DND-41 (cell line): ENCODE data around the gene LAMP1.

Experiments used
- ATAC-seq: fragments of 200-7000 bp; cut with Tn5 transposase; 3 replicates; pipeline ENCODE4 v1.9.1; 2021; ENCODE audit warnings: low read depth; ENCODE audit not compliant: insufficient read depth
- DNase-seq: peaks from one replicate; pipeline ENCODE4 v3.0.0-alpha.2; 2020
- H2AFZ ChIP-seq: 2 replicates; pipeline ENCODE4 v1.6.0; 2012; ENCODE audit warnings: low read depth, low read length
- H3K27ac ChIP-seq: 2 replicates; pipeline ENCODE4 v1.5.1; 2012; ENCODE audit warnings: low read length, inconsistent platforms
- H3K27me3 ChIP-seq: fragments of 200-600 bp; sonication (generic); 2 replicates; pipeline ENCODE4 v1.6.0; 2012; ENCODE audit warnings: low read length, mild to moderate bottlenecking, inconsistent platforms; ENCODE audit not compliant: insufficient read depth, poor library complexity
- H3K36me3 ChIP-seq: 2 replicates; pipeline ENCODE4 v1.5.1; 2012; ENCODE audit warnings: low read length, inconsistent platforms; ENCODE audit not compliant: insufficient read depth
- H3K4me1 ChIP-seq: 2 replicates; pipeline ENCODE4 v1.5.1; 2012; ENCODE audit warnings: mild to moderate bottlenecking, low read length; ENCODE audit not compliant: insufficient read depth
- H3K4me2 ChIP-seq: 2 replicates; pipeline ENCODE4 v1.6.0; 2012; ENCODE audit warnings: mild to moderate bottlenecking, moderate library complexity, low read length, inconsistent platforms; ENCODE audit not compliant: insufficient read depth
- H3K4me3 ChIP-seq, 2 experiments: fragments of 200-600 bp in 1 of 2; shearing (Covaris generic) in 1 of 2; 2 replicates each; pipeline ENCODE4 v1.5.1; 2012 to 2016; ENCODE audit warnings: inconsistent platforms in 2 of 2, low read length in 2 of 2, mild to moderate bottlenecking in 2 of 2, low read depth in 1 of 2, moderate library complexity in 1 of 2
- H3K79me2 ChIP-seq: 2 replicates; pipeline ENCODE4 v1.6.0; 2012; ENCODE audit warnings: low read length, inconsistent platforms; ENCODE audit not compliant: insufficient read depth
- H3K9ac ChIP-seq: 2 replicates; pipeline ENCODE4 v1.6.0; 2012; ENCODE audit warnings: low read depth, mild to moderate bottlenecking, inconsistent platforms, low read length, moderate library complexity
- H3K9me3 ChIP-seq: 2 replicates; pipeline ENCODE4 v1.5.1; 2012; ENCODE audit warnings: low read length, moderate library complexity, mild to moderate bottlenecking, inconsistent platforms; ENCODE audit not compliant: insufficient read depth, severe bottlenecking
- H4K20me1 ChIP-seq: 2 replicates; pipeline ENCODE4 v1.6.0; 2012; ENCODE audit warnings: low read length; ENCODE audit not compliant: insufficient read depth
- EZH2 ChIP-seq: IDR thresholded peaks from 3 replicates; pipeline ENCODE4 v1.6.1; 2012; ENCODE audit warnings: borderline replicate concordance, low read depth, mild to moderate bottlenecking, moderate library complexity, low read length, inconsistent platforms; ENCODE audit not compliant: severe bottlenecking
- TF ChIP-seq, protein P1 (sequence below): IDR thresholded peaks from 2 replicates; pipeline ENCODE4 v1.5.1; 2012; ENCODE audit warnings: borderline replicate concordance, low read length, moderate library complexity, mild to moderate bottlenecking; ENCODE audit not compliant: poor library complexity, severe bottlenecking; ENCODE audit errors: extremely low read depth

The LAMP1 gene

DNA sequence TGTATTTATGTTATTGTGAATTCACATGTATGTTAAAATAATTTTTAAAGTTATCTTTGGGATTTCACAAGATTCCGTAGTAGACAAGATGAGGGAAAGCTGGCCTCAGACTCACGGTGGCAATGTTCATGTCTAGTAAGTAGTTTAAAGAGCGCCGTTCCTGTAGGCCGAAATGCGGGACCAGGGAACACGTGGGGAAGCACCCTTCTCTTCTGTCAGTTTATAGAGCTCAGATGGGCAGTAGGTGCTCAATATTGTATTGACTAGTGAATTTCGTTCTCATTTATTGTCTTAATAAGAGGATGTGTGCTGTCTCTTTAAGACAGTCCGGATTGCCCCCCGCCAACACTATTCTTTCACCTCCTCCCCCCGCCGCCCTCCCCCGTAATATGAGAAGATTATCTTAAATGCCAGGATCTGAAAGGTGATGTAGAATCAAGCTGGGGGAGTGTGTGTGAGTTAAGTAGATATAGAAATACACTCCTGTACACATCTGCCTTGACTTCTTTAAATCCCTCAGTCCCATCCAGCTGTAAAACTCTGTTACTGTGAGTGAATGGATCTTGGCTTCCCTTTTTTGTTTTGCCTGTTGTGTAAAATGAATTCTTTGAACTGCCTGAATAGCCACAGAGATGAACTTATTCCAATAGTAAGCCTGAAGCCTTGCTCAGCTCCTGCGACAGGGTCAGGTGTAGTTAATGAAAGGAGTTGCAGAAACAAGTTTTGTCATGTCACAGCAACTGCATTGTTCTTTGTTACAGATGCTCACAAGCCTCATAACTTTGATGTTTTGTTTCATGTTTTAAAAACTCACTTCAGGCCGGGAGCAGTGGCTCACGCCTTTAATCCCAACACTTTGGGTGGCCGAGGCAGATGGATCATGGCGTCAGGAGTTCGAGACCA lies 1.3 kb downstream of the LAMP1 start:
- ATAC-seq (no peak), DNase-seq (no peak)
- Histone ChIP-seq H4K20me1 (peaks cover 32% of the 10 kb centered on the region), H3K4me3 (peak overlapping the region; percentile 77 to 98), H3K79me2 (peaks cover 67% of the 10 kb centered on the region), H3K9me3 (no peaks in the 10 kb centered on the region), H3K4me2 (peak overlapping the region; percentile 100), H2AFZ (no peak overlapping the region), H3K36me3 (peaks cover 18% of the 10 kb centered on the region), H3K9ac (peak overlapping the region; percentile 97), H3K27me3 (no peaks in the 10 kb centered on the region), H3K27ac (peak overlapping the region; percentile 58), H3K4me1 (peaks cover 31% of the 10 kb centered on the region)
- no peak for TF ChIP-seq EZH2
- TF ChIP-seq, protein P1, sequence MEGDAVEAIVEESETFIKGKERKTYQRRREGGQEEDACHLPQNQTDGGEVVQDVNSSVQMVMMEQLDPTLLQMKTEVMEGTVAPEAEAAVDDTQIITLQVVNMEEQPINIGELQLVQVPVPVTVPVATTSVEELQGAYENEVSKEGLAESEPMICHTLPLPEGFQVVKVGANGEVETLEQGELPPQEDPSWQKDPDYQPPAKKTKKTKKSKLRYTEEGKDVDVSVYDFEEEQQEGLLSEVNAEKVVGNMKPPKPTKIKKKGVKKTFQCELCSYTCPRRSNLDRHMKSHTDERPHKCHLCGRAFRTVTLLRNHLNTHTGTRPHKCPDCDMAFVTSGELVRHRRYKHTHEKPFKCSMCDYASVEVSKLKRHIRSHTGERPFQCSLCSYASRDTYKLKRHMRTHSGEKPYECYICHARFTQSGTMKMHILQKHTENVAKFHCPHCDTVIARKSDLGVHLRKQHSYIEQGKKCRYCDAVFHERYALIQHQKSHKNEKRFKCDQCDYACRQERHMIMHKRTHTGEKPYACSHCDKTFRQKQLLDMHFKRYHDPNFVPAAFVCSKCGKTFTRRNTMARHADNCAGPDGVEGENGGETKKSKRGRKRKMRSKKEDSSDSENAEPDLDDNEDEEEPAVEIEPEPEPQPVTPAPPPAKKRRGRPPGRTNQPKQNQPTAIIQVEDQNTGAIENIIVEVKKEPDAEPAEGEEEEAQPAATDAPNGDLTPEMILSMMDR: no peak

GRCh38 chr13:113299951-113300350 lies 2.9 kb downstream of the LAMP1 start:
- Histone ChIP-seq H3K9me3 (no peaks in the 10 kb centered on the region), H3K79me2 (peaks cover 83% of the 10 kb centered on the region), H4K20me1 (peaks cover 43% of the 10 kb centered on the region), H3K27ac (no peak overlapping the region), H3K9ac (no peak overlapping the region), H3K4me2 (no peak overlapping the region), H3K4me1 (peaks cover 31% of the 10 kb centered on the region), H2AFZ (no peak overlapping the region), H3K4me3 (no peak overlapping the region), H3K36me3 (peaks cover 19% of the 10 kb centered on the region), H3K27me3 (no peaks in the 10 kb centered on the region)
- DNase-seq: no peak
- no peak for TF ChIP-seq EZH2
- TF ChIP-seq, protein P1: no peak
- no peak for ATAC-seq

DNA sequence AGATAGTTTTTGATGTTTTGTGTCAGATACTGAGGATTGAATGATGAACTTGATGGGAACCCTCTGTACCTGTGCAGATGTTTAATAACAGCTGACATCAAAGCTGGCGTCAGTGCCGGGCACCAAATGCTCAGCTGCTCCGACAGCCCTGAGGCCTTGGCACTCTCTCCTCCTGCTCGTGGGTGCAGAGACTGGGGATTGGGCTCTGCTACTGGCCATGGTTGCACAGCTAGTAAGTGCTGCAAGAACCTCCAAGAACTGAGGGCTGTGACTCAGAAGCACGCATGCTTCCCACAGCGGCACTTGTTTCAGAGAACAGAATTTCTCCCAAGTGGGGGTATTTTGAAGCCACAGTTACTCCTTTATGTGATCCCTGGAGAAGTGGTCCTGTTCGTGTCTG lies 5.9 kb downstream of the LAMP1 start:
- Histone ChIP-seq H3K4me1 (peaks cover 13% of the 10 kb centered on the region), H3K27me3 (no peaks in the 10 kb centered on the region), H3K9ac (no peak overlapping the region), H3K4me2 (no peak overlapping the region), H3K36me3 (peaks cover 22% of the 10 kb centered on the region), H4K20me1 (peaks cover 50% of the 10 kb centered on the region), H3K27ac (no peak overlapping the region), H3K4me3 (no peak overlapping the region), H2AFZ (no peak overlapping the region), H3K79me2 (peaks cover 97% of the 10 kb centered on the region), H3K9me3 (no peaks in the 10 kb centered on the region)
- ATAC-seq (no peak), DNase-seq (no peak)
- no peak for TF ChIP-seq EZH2
- TF ChIP-seq, protein P1: no peak
